ENCODE data around the gene MESP2.
"Not testable (repeated sequence)": the region's sequence is repeated elsewhere in the genome, so short reads cannot be mapped to it uniquely, and the experiment has no call there.

MESP2 gene

GRCh38 chr15:89781891-89782618, 5.9 kb downstream of the MESP2 start:
- DNase-seq (ENCODE audit: low read depth), result no peak

- DNase-seq (ENCODE audit: low read depth), result not testable (repeated sequence)
Measured at GRCh38 chr15:89782619-89782950, 6.5 kb downstream of the MESP2 start.

- no peak for DNase-seq (ENCODE audit: low read depth)
Measured at GRCh38 chr15:89783111-89783860, 7.2 kb downstream of the MESP2 start.

GRCh38 chr15:89783861-89784685, 7.9 kb downstream of the MESP2 start:
- DNase-seq (ENCODE audit: low read depth), result no peak

- no peak for DNase-seq (ENCODE audit: low read depth)
Measured at GRCh38 chr15:89784686-89784960, 8.5 kb downstream of the MESP2 start.

- no peak for DNase-seq (ENCODE audit: low read depth)
Measured at GRCh38 chr15:89785064-89785773, 9.1 kb downstream of the MESP2 start.

GRCh38 chr15:89785774-89786140, 9.6 kb downstream of the MESP2 start:
- DNase-seq (ENCODE audit: low read depth), result no peak

- no peak for DNase-seq (ENCODE audit: low read depth)
Measured at GRCh38 chr15:89787944-89788343, 11.8 kb downstream of the MESP2 start.

GRCh38 chr15:89788585-89788984, 12.5 kb downstream of the MESP2 start:
- DNase-seq (ENCODE audit: low read depth), result not testable (repeated sequence)

GRCh38 chr15:89790206-89790605, 14.1 kb downstream of the MESP2 start:
- DNase-seq (ENCODE audit: low read depth), result no peak

GRCh38 chr15:89790661-89791060, 14.5 kb downstream of the MESP2 start:
- no peak for DNase-seq (ENCODE audit: low read depth)

GRCh38 chr15:89792106-89792805, 16.1 kb downstream of the MESP2 start:
- no peak for DNase-seq (ENCODE audit: low read depth)

GRCh38 chr15:89794627-89795241, 18.6 kb downstream of the MESP2 start:
- DNase-seq (ENCODE audit: low read depth), result no peak

- DNase-seq (ENCODE audit: low read depth), result no peak
Measured at GRCh38 chr15:89795996-89796395, 19.9 kb downstream of the MESP2 start.

- DNase-seq (ENCODE audit: low read depth), result no peak
Measured at GRCh38 chr15:89797678-89798201, 21.6 kb downstream of the MESP2 start.

- no peak for DNase-seq (ENCODE audit: low read depth)
Measured at GRCh38 chr15:89799011-89799911, 23.1 kb downstream of the MESP2 start.

- DNase-seq (ENCODE audit: low read depth), result no peak
Measured at GRCh38 chr15:89799918-89800498, 23.9 kb downstream of the MESP2 start.

- DNase-seq (ENCODE audit: low read depth), result no peak
Measured at GRCh38 chr15:89801471-89802195, 25.5 kb downstream of the MESP2 start.

Measured in stimulated activated CD8-positive, alpha-beta memory T cell treated with anti-CD3 and anti-CD28 coated beads, Interleukin-15, amount 100 ng/mL, for 24 hours (primary cell).